GM12872 (cell line): ENCODE data around the gene HDGFL1.

Experiments used
- TF ChIP-seq, protein P1 (sequence below): IDR thresholded peaks from 3 replicates; pipeline ENCODE4 v1.5.1; 2011; ENCODE audit warnings: low read depth, mild to moderate bottlenecking, low read length, moderate library complexity; ENCODE audit not compliant: insufficient read depth

Gene HDGFL1

DNA sequence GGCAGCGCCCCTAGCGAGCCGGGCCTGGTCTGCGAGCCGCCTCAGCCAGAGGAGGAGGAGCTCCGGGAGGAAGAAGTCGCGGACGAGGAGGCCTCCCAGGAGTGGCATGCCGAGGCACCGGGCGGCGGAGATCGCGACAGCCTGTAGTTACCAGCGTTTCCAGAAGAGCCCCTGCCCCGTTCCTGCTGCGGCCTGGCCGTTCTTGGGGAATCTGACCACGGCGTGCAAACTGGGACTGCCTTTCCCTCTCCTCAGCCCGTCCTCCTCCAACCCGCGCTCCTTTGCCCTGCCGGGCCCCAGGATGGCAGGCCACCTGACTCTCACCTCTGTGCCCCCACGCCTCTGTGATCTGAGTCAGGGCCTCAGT, 802 bp downstream of the HDGFL1 start:
- TF ChIP-seq, protein P1, sequence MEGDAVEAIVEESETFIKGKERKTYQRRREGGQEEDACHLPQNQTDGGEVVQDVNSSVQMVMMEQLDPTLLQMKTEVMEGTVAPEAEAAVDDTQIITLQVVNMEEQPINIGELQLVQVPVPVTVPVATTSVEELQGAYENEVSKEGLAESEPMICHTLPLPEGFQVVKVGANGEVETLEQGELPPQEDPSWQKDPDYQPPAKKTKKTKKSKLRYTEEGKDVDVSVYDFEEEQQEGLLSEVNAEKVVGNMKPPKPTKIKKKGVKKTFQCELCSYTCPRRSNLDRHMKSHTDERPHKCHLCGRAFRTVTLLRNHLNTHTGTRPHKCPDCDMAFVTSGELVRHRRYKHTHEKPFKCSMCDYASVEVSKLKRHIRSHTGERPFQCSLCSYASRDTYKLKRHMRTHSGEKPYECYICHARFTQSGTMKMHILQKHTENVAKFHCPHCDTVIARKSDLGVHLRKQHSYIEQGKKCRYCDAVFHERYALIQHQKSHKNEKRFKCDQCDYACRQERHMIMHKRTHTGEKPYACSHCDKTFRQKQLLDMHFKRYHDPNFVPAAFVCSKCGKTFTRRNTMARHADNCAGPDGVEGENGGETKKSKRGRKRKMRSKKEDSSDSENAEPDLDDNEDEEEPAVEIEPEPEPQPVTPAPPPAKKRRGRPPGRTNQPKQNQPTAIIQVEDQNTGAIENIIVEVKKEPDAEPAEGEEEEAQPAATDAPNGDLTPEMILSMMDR: no peak

DNA sequence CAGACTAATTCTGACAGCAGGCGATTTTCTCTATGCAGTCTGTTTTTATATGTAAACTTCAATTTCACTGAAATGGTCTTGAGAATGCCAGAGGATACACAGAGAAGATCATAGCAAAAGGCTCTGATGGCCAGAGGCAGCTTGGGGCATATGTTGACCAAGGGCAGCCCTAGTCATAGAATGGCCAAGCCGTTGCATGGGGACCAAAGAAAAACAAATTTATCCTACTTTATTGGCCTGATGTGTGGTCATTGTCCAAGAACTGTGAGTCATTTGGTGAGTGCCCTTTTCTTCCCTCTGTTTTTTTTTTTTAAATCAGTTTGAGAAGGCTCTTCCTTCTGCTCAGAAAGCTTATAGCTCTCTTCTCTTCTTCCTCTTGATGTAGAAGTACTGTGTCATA, 5.8 kb downstream of the HDGFL1 start:
- TF ChIP-seq, protein P1: no peak

DNA sequence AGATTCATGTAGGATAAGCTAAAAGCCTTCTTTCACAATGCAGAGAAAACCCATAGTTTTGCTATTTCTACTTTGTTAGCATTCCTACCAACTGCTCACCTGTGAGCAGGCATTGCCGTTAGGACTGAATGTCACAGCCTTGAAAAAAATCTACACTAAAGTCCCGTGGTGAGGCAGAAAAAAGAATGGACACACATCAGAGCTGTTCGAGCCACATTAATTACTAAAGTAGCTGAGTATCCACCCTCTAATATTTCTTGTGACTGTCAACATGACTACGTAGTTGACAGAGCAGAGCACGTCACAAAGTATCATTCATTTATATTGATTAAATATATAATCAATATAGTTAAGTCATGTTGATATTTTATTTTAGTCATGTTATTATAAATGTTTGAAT, 10.1 kb downstream of the HDGFL1 start:
- TF ChIP-seq, protein P1: no peak

DNA sequence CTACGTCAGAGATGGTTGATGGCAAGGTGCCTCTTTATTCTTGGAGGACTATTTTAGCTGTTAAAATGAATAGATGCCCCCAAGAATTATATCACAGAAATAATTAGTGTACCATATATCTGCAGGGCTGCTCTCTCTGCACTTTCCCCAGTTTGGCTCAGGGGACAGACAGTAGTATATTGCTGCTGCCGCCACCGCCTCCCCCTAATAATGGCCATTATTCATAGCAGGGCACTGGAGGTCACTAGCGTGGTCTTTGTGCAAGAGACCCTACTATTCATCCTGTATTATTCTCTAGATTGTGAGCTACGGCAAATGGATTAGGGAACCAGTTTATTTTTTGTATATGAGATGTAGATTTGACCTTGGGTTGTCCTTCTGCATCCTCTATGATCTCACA, 11.0 kb downstream of the HDGFL1 start:
- TF ChIP-seq, protein P1: no peak

DNA sequence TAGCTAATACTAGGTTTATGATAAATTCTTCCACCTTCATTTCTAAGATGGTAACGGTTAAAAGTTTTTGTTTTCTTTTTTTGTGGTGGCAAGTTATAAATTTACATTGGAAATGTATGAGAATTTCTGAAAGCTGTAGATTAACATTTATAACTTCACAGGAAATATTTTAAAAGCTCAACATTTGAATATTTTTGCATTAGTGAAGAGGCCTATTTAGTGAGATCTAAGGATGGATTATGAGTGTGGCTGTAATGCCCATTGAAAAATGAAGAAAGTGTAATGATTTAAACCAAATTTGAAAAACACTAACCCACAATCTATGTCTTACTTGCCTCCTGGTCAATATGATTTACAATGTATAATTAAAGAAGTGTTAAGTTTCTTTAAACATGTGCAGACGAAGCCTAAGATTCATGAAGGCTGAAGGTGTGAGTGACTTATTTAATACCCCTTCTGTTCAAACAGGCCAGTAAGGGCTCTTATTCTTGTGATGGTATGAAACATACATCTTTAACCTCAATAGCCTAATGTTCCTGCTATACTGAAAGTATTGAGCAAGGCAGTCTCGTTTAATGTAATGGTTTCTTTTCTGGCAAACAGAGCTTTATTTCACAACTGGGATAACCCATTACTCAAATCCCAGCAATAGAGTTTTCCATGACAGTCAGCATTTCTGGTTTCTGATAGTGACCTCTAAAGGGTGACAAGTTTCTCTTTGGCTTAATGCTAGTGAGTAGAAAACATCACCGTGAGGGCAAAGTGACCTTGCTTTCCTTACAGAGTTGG, 13.2 kb downstream of the HDGFL1 start:
- TF ChIP-seq, protein P1: no peak

DNA sequence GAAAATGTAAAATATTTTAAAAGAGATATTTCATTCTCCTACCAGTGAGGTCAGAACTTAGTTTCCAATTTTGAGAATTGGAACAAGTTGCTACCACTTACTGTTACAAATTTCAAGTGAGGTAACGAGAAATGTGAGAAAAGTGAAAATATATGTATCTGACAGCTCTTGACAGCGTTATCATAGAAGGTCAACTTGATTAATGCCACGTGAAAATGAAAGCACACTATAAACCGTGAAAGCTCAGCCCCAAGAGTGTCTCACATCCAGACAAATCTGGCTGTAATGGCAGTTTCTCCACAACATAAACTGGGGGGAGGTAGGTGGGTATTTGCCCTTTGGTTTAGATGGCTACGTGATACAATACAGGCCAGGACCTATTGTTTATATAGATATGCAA, 13.9 kb downstream of the HDGFL1 start:
- TF ChIP-seq, protein P1: no peak

DNA sequence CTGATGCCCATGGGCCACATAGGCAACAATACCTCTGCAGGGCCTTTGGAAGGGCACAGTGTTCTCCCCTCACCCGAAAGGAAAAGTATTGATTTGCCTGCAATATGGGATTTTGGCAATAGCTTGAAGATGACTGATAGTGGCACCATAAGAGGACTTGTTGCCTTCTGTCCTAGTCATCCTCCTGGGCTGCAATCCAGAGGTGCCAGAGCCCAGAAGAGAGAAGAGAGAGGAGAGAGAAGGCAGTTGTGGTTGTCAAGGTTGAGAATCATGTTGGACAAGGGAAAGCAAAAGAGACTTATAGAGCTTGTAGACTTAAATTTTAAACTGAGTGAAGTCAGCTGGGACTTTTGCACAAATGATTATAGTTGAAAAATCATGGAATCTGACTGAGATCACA, 14.6 kb downstream of the HDGFL1 start:
- TF ChIP-seq, protein P1: no peak
